KMS-11 (cell line): Measurements from ENCODE around the gene AGBL3.

ENCODE experiments used
- H2AFZ ChIP-seq: fragments of 200-600 bp; sonication (generic); 2 replicates; pipeline ENCODE4 v1.6.1; 2016; ENCODE audit warnings: antibody characterized with exemption, mixed run types, low read depth
- H3K27ac ChIP-seq: fragments of 200-600 bp; sonication (generic); 2 replicates; pipeline ENCODE4 v1.6.1; 2016; ENCODE audit warnings: mild to moderate bottlenecking, mixed run types
- H3K27me3 ChIP-seq: fragments of 200-600 bp; sonication (generic); 2 replicates; pipeline ENCODE4 v1.6.1; 2017; ENCODE audit warnings: mild to moderate bottlenecking, low read depth, mixed run types, moderate library complexity; ENCODE audit not compliant: insufficient read depth
- H3K36me3 ChIP-seq: fragments of 200-600 bp; sonication (generic); 2 replicates; pipeline ENCODE4 v1.6.1; 2017; ENCODE audit warnings: mild to moderate bottlenecking, mixed run types; ENCODE audit not compliant: insufficient read depth
- H3K4me1 ChIP-seq: fragments of 200-600 bp; sonication (generic); 2 replicates; pipeline ENCODE4 v1.6.1; 2016; ENCODE audit warnings: mild to moderate bottlenecking, low read depth, mixed run types; ENCODE audit not compliant: poor library complexity, severe bottlenecking
- H3K4me2 ChIP-seq: fragments of 200-600 bp; sonication (generic); 2 replicates; pipeline ENCODE4 v1.7.0; 2016; ENCODE audit warnings: mild to moderate bottlenecking, mixed run types
- H3K4me3 ChIP-seq: fragments of 200-600 bp; sonication (generic); IDR thresholded peaks from 2 replicates; pipeline ENCODE4 v1.6.1; 2017; ENCODE audit warnings: low read depth, low read length, mixed read lengths; ENCODE audit not compliant: insufficient read depth
- H3K79me2 ChIP-seq: fragments of 200-600 bp; sonication (generic); 2 replicates; pipeline ENCODE4 v1.6.1; 2016; ENCODE audit warnings: low read depth, mixed run types; ENCODE audit not compliant: insufficient read depth
- H3K9ac ChIP-seq: fragments of 200-600 bp; sonication (generic); 2 replicates; pipeline ENCODE4 v1.6.1; 2016; ENCODE audit warnings: mild to moderate bottlenecking, mixed run types
- H4K20me1 ChIP-seq: fragments of 200-600 bp; sonication (generic); 2 replicates; pipeline ENCODE4 v1.6.1; 2016; ENCODE audit warnings: mild to moderate bottlenecking, mixed run types; ENCODE audit not compliant: insufficient read depth
- CTCF ChIP-seq: fragments of 200-600 bp; sonication (generic); conservative IDR thresholded peaks from 2 replicates; pipeline ENCODE4 v1.6.1; 2017; ENCODE audit warnings: low read depth, mild to moderate bottlenecking, antibody characterized with exemption, low read length, moderate library complexity, mixed read lengths

Gene AGBL3

GRCh38 chr7:134957005-134957404 lies 29.3 kb upstream of the AGBL3 start:
- peaks cover 21% of the 10 kb centered on the region for H3K4me1 ChIP-seq
- no peak overlapping the region for H3K4me2 ChIP-seq
- no peak overlapping the region for H3K9ac ChIP-seq
- TF ChIP-seq CTCF, result no peak
- no peaks in the 10 kb centered on the region for H3K27me3 ChIP-seq
- H4K20me1 ChIP-seq, result no peaks in the 10 kb centered on the region
- H3K36me3 ChIP-seq, result no peaks in the 10 kb centered on the region
- no peak overlapping the region for H2AFZ ChIP-seq
- no peak overlapping the region for H3K27ac ChIP-seq
- H3K79me2 ChIP-seq, result no peaks in the 10 kb centered on the region
- H3K4me3 ChIP-seq, result no peak overlapping the region

GRCh38 chr7:134959810-134960209 lies 26.5 kb upstream of the AGBL3 start:
- Histone ChIP-seq H3K4me2 (no peak overlapping the region), H3K4me3 (no peak overlapping the region), H3K27ac (no peak overlapping the region), H3K27me3 (no peaks in the 10 kb centered on the region), H3K9ac (no peak overlapping the region), H3K79me2 (no peaks in the 10 kb centered on the region), H3K4me1 (peaks cover 8% of the 10 kb centered on the region), H3K36me3 (no peaks in the 10 kb centered on the region), H4K20me1 (no peaks in the 10 kb centered on the region), H2AFZ (no peak overlapping the region)
- no peak for TF ChIP-seq CTCF

DNA sequence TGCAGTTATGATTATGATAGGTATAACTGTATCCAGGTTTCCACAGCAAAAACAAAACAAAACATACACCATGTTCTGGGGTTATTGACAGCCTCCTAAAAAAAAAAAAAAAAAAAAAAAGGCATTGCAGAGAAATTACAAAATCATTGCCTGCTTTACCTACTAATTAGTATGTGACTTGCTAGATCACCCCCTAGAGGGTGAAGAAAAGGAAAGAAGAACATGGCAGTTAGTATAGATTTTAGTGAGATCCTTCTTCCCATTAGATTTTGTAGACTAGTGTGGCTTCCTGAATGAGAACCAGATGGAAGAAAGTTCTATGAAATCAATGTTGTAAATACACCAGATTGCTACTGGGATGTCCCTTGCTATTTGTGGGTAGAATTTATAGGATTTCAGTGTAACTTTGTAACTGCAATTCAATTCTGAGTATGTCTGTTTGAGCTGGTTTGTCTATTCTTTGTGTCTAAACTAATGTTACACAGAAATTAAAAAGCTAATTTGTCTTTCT lies 24.0 kb upstream of the AGBL3 start:
- Histone ChIP-seq H4K20me1 (no peaks in the 10 kb centered on the region), H3K36me3 (no peaks in the 10 kb centered on the region), H3K4me3 (no peak overlapping the region), H3K79me2 (no peaks in the 10 kb centered on the region), H3K27ac (no peak overlapping the region), H3K4me2 (no peak overlapping the region), H2AFZ (no peak overlapping the region), H3K4me1 (no peaks in the 10 kb centered on the region), H3K27me3 (no peaks in the 10 kb centered on the region), H3K9ac (no peak overlapping the region)
- TF ChIP-seq CTCF, result no peak

GRCh38 chr7:134963036-134963435 lies 23.3 kb upstream of the AGBL3 start:
- Histone ChIP-seq H3K79me2 (no peaks in the 10 kb centered on the region), H3K4me1 (no peaks in the 10 kb centered on the region), H3K4me3 (no peak overlapping the region), H3K27me3 (no peaks in the 10 kb centered on the region), H4K20me1 (no peaks in the 10 kb centered on the region), H3K27ac (no peak overlapping the region), H3K36me3 (no peaks in the 10 kb centered on the region), H3K4me2 (no peak overlapping the region), H3K9ac (no peak overlapping the region), H2AFZ (no peak overlapping the region)
- TF ChIP-seq CTCF, result no peak

GRCh38 chr7:134966691-134967090 lies 19.6 kb upstream of the AGBL3 start:
- Histone ChIP-seq H3K27me3 (no peaks in the 10 kb centered on the region), H4K20me1 (no peaks in the 10 kb centered on the region), H3K79me2 (no peaks in the 10 kb centered on the region), H3K4me1 (no peaks in the 10 kb centered on the region), H3K4me3 (no peak overlapping the region), H3K4me2 (no peak overlapping the region), H3K9ac (no peak overlapping the region), H3K27ac (no peak overlapping the region), H3K36me3 (no peaks in the 10 kb centered on the region), H2AFZ (no peak overlapping the region)
- no peak for TF ChIP-seq CTCF
